ENCODE data around the gene DDN.
A peak's percentile ranks its signal among the peaks of the same experiment; 100 is the strongest.

The DDN gene

GRCh38 chr12:49014547-49014946, 15.4 kb upstream of the DDN start:
- DNase-seq (ENCODE audit: extremely low read depth, low read depth), result no peak
- no peak overlapping the region for H3K4me3 ChIP-seq (replicated peaks; ENCODE audit: low read depth, low read length)

GRCh38 chr12:49013428-49013827, 14.3 kb upstream of the DDN start:
- no peak for TF ChIP-seq CTCF (IDR thresholded peaks at IDR 0.05; ENCODE audit: low read depth, low read length, missing control alignments)
- DNase-seq (ENCODE audit: extremely low read depth, low read depth), result no peak

More at GRCh38 chr12:49014547-49014946, 15.4 kb upstream of the DDN start:
- no peak for TF ChIP-seq CTCF (IDR thresholded peaks at IDR 0.05; ENCODE audit: low read depth, low read length, missing control alignments)

GRCh38 chr12:49012739-49013138, 13.6 kb upstream of the DDN start:
- no peak for TF ChIP-seq CTCF (IDR thresholded peaks at IDR 0.05; ENCODE audit: low read depth, low read length, missing control alignments)

More at GRCh38 chr12:49013428-49013827, 14.3 kb upstream of the DDN start:
- H3K4me3 ChIP-seq (replicated peaks; ENCODE audit: low read depth, low read length), result no peak overlapping the region

GRCh38 chr12:49010092-49010668, 11.0 kb upstream of the DDN start:
- no peak overlapping the region for H3K4me3 ChIP-seq (replicated peaks; ENCODE audit: low read depth, low read length)
- TF ChIP-seq CTCF (IDR thresholded peaks at IDR 0.05; ENCODE audit: low read depth, low read length, missing control alignments), result no peak
- DNase-seq (ENCODE audit: extremely low read depth, low read depth), result no peak

More at GRCh38 chr12:49012739-49013138, 13.6 kb upstream of the DDN start:
- H3K4me3 ChIP-seq (replicated peaks; ENCODE audit: low read depth, low read length), result no peak overlapping the region
- DNase-seq (ENCODE audit: extremely low read depth, low read depth), result no peak

GRCh38 chr12:49008943-49009342, 9.8 kb upstream of the DDN start:
- no peak overlapping the region for H3K4me3 ChIP-seq (replicated peaks; ENCODE audit: low read depth, low read length)
- DNase-seq (ENCODE audit: extremely low read depth, low read depth), result no peak
- no peak for TF ChIP-seq CTCF (IDR thresholded peaks at IDR 0.05; ENCODE audit: low read depth, low read length, missing control alignments)

GRCh38 chr12:49000346-49000745, 1.2 kb upstream of the DDN start:
- H3K4me3 ChIP-seq (replicated peaks; ENCODE audit: low read depth, low read length), result peak overlapping the region; percentile 56
- no peak for TF ChIP-seq CTCF (IDR thresholded peaks at IDR 0.05; ENCODE audit: low read depth, low read length, missing control alignments)
- DNase-seq (ENCODE audit: extremely low read depth, low read depth), result no peak
